Stimulated activated CD4-positive, alpha-beta T cell treated with anti-CD3 and anti-CD28 coated beads, TNF-alpha, amount 100 ng/mL, for 1 hour (primary cell): ENCODE measurements around the gene XG.
"Not testable (repeated sequence)": the region's sequence is repeated elsewhere in the genome, so short reads cannot be mapped to it uniquely, and the experiment has no call there.

Source experiments
- DNase-seq, 3 donors: peaks; one replicate each; pipeline ENCODE4 v3.0.0-alpha.2; 2020; ENCODE audit warnings: low read depth in 3 of 3, low spot score in 1 of 3

Gene XG

DNA sequence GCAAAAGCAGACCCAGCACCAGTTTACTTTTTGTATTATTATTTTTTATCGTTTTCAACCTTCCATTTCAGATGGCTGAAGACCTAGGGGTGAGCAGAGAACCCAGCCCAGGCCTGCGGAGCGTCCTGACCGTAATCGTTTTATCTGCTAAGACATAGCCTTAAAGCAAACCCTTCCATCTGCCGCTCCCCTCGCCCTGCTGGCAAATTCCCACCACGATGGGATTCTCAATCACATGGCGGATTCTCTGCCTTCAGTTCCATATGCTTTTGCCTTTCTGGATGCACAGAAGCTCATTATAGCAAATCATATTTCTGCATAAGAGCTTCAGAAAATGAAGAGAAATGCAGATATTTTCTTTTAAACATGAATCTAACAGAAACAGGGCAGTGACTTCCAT, 18.6 kb upstream of the XG start:
- no peak for DNase-seq

DNA sequence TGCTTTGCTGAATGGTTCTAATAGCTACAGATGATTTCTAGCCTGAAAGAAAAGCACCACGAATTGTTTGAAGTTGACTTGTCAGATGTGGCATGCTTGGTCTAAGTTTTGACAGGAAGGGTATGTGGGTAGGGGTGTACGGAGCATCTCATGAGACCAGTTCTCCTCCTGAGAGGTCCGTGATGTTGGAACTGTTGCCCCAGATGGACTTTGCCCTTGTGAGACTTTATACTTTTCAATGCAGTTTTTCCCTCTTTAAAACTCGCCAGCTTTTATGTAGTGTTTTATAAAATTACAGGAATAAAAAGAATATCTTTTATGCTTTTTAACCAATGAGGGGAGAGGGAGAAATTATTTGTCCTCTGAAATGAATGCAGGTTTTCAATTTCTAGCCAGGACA, 16.6 kb upstream of the XG start:
- no peak for DNase-seq

DNA sequence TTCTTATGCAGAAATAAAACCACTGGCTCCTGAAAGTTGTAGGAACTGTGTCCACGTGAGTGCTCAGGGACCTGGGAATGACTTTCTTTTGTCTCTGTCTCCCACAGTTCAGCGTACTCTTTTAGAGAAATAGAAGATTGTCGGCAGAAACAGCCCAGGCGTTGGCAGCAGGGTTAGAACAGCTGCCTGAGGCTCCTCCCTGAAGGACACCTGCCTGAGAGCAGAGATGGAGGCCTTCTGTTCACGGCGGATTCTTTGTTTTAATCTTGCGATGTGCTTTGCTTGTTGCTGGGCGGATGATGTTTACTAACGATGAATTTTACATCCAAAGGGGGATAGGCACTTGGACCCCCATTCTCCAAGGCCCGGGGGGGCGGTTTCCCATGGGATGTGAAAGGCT, 11.2 kb upstream of the XG start:
- no peak for DNase-seq

DNA sequence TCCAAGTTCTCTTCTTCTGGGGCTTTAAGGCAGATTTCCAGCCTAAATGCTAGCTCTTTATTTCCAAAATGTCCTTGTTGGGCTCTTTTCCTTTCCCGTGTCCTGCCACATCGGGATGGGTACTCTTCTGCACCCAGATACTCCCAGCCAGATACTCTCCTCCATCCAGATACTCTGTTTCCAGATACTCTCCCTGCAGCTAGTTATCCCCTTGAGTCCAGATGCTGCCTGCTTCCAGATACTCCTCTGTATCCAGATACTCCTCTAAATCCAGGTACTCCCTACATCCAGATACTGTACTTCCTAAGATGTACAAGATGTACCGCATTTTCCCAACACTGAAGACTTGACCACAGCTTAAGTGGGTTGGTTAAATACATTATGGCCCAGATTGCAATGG, 10.5 kb upstream of the XG start:
- no peak for DNase-seq

DNA sequence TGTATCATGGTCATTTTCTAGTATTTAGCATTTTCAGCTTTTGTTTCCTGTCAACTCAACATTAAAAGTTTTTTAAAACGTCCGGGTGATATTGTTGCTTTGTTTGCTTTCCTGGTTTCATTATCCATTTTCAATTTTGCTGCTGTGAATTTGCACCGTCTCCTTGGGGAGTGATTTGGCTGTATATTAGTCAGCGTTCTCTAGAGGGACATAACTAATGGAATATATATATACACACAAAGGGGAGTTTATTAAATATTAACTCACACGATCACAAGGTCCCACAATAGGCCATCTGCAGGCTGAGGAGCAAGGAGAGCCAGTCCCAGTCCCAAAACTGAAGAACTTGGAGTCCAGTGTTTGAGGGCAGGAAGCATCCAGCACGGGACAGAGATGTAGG, 5.6 kb upstream of the XG start:
- DNase-seq = not testable (repeated sequence)

DNA sequence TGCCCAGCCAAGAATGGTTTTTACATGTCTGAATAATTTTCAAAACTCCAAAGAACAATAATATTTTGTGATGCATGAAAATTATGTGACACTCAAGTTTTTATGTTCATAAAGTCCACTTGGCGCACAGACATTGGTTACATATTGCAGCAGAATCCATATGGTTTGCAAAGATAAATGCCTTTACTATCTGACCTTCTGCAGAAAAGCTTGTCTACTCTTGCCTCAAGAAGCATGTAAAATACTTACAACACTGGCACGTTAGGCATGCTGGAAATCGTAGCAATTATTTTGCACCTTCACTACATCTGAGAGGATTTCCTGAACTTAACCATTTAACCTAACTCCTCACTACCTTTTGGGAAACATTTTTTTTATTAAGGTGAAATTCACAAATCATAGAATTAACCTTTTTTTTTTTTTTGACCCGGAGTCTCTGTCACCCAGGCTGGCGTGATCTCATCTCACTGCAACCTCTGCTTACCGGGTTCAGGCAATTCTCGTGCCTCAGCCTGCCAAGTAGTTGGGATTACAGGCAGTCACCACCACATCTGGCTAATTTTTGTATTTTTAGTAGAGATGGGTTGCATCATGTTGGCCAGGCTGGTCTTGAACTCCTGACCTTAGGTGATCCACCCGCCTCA, 3.5 kb upstream of the XG start:
- no peak for DNase-seq

DNA sequence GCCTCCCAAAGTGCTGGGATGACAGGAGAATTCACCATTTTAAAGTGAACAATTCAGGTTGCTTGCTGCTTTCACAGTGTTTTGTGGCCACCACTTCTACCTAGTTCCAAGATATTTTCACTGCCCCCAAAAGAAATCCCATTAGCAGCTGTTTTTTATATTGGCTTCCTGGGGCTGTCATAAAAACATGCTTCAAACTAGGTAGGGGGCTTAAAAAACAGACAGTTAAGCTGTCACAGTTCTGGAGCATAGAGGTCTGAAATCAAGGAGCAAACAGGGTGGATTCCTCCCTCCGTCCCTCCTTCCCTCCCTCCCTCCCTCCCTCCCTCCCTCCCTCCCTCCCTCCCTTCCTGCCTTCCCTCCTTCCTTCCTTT, 3.0 kb upstream of the XG start:
- DNase-seq = no peak

DNA sequence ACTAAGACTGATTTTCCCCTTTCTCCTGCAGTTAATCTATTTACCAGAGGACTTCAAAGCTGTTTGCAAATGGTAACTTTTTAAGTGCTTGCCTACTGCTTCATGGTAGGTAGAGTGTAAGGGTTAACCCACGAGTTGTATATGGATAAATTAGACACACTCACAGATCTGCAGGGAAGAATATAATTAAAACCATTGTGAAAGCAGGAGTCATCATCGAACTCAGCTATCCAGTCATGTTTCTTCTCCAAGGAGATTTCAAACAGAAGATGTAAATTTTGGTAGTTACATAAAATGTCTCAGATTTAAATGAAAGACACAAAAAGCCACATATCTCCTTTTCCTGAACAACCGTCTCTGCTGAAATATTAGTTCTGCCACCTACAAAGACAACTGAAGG, 549 bp upstream of the XG start:
- no peak for DNase-seq

DNA sequence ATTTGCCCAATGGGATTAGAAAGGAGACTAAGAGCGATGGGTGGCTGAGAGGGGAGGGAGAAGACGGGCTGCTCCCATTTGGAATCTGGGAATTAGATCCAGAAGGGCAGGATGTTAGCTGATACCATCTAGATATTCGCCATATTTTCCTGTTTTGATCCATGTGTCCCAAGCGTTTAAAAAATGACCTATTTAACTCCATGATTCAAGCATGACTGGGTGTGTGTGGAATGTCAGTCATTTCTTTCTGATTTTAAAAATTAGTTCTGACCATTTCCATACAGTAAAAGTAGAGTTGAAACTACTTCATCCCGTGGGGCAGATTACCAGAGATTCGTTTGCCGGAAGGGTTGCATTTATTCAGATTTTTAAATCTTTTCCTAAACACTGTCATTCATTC, 601 bp downstream of the XG start:
- not testable (repeated sequence) for DNase-seq

DNA sequence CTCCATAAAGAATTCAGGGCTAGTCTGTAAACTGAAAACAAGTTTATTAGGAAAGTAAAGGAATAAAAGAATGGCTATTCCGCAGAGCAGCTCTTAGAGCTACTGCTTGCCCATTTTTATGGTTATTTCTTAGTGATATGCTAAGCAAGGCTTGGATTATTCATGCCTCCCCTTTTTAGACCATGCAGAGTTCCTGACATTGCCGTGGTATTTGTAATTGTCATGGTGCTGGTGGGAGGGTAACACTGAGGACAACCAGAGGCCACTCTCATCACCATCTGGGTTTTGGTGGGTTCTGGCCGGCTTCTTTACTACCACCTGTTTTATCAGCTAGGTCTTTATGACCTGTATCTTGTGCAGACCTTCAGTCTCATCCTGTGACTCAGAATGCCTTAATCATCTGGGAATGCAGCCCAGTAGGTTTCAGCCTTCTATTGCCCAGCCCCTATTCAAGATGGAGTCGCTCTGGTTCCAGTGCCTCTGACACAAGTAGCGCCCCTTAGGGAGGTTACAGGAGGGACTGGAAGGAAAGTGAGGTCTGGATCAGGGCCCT, 3.4 kb downstream of the XG start:
- DNase-seq = not testable (repeated sequence)

DNA sequence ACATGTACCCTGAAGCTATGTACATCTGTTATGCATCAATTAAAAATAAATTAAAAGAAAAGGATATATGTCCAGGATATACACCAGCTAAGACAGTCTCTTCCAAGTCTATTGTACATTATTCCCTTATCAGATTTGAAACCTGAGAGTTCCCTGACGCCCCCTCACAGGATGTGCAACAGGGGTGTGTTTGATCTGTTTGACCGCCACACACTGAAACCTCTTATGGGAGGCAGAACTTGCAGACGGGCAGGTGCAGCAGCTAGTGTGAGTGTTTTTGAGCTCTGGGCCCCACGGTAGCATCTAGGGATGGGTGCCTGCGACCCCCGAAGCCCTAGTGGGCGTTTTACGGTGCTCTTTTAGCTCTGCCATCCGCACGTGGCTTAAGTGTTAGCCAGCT, 4.7 kb downstream of the XG start:
- DNase-seq = no peak

DNA sequence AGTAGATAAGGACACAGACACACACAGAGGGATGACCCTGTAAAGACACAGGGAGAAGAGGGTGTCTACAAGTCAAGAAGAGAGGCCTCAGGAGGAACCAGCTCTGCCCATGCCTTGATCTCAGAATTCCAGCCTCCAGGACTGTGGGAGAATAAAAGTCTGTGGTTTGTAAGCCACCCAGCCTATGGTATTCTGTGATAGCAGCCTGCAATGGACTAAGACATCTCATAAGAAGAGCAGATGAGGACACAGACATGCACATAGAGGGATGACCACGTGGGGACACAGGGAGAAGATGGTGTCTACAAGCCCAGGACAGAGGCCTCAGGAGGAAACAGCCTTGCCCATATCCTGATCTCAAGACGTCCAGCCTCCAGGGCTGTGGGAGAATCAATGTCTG, 9.4 kb downstream of the XG start:
- no peak for DNase-seq

DNA sequence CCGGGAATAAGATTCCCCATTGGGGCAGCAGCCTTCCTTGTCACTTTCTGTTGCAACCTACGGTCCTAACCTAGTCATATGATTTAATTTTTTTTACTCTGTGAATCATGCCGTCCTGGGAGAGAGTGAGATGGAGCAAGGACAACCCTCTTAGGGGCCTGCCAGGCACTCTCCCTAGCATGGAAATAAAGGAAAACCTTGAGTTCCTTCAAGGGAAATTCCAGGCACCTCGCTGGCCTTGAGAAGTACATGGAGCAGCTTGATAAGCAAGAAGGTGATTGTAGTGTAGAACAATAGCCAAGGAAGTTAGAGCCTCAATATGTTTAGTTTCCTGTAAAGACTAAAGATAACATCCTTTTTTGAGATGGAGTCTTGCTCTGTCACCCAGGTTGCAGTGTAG, 10.8 kb downstream of the XG start:
- DNase-seq = not testable (repeated sequence)

DNA sequence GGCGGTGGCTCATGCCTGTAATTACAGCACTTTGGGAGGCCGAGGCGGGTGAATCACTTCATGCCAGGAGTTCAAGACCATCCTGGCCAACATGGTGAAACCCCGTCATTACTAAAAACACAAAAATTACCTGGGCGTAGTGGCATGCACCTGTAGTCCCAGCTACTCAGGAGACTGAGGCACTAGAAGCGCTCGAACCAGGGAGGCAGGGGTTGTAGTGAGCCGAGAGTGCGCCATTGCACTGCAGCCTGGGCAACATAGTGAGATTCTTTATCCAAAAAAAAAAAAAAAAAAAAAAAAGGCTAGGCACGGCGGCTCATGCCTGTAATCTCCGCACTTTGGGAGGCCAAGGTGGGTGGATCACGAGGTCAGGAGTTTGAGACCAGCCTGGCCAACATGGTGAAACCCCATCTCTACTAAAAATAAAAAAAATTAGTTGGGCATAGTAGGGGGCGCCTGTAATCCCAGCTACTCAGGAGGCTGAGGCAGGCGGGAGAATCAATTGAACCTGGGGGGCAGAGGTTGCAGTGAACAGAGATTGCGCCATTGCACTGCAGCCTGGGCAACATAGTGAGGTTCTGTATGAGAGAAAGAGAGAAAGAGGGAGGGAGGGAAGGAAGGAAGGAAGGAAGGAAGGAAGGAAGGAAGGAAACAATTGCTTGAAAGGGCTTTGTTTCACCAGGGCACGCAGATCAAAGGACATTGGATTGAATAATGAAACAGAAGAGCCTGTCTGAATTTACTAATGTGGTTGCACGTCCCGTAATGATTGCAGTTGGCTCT, 13.1 kb downstream of the XG start:
- DNase-seq = not testable (repeated sequence)

DNA sequence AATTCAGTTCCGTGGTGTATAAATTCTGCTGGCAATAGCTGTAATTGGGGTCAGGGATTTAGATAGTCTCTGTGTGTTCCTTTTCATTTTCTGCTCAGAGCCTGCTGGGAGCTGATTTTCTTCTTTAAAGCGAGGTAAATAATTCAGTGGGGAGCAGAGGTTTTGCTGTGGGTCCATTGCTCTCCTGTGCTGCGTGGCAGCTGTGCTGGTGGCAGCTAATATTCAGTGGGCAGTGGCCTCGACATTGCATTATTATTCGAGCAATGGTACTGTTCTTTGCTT, 13.7 kb downstream of the XG start:
- no peak for DNase-seq

DNA sequence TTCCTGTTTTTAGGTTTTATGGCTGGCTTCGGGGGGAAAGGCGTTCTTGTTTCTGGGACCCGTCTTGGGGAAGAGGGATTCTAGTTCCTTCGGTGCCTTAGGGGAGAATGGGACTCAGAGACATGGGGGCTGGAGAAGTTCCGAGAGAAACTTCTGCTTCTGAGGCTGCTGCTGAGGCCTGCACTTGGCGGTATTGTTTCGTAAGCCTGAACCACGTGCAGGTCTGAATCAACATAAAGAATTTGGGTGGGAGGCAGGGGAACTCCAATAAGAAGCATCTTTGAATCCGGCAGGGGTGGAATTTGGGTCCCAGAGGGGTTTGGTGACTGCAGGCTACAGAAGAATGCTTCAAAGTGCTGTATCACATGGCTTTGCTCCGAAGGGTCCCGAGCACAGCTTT, 15.1 kb downstream of the XG start:
- DNase-seq = no peak

DNA sequence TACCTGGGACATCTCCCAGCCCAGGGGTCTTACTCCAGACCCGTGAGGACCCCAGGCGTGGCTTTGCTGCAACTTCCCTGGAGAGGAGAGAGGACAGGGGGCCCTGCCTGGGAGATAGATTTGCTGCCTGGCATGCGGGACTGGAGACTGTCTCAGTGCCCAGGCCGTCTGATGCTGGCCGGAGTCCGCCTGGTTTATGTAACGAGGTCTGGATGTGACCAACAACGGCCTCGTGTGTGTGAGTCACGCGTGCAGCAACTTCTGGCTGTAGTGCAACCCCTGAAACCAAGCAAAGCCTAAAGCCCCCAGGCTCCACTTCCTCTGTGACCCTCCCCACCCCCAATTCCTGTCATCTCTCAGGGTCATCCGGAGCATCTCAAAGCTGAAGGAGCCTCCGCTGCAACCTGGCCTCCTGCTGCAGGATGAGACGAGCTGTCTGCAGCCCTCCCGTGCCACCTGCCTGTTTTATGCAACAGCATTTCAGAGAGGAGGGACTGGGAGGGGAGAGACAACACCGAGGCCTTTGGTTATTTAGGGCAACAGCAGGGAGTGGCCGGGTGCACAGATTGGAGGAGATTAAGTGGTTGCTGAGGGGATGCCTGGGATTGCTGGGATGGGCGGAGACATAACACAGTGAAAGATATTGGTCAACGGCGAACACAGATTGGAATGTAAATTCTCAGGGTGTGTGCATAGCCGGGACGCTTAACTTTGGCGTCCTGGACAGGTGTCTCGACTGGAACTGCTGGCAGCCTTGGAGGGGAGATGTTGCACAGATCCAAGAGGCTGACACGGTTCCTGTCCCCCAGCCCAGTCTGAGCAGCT, 16.0 kb downstream of the XG start:
- no peak for DNase-seq

DNA sequence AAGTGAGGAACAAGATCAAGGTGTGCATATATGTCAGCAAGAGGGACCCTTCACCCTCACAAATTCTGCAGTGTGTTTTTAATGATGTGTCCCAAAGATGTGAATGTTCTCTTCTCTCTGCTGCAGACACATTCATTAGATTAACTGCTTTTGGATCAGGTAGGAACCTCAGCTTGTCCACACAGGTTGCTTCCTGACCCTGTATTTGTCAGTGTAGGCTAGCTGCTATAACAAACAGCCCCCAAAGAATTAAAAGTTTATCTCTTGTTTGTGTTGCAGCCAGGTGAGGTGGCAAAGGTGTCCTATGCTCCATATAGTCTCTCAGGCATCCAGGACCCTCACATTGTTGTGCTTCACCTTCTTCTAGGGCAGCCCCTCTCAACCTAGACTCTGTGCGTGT, 17.8 kb downstream of the XG start:
- DNase-seq = no peak

DNA sequence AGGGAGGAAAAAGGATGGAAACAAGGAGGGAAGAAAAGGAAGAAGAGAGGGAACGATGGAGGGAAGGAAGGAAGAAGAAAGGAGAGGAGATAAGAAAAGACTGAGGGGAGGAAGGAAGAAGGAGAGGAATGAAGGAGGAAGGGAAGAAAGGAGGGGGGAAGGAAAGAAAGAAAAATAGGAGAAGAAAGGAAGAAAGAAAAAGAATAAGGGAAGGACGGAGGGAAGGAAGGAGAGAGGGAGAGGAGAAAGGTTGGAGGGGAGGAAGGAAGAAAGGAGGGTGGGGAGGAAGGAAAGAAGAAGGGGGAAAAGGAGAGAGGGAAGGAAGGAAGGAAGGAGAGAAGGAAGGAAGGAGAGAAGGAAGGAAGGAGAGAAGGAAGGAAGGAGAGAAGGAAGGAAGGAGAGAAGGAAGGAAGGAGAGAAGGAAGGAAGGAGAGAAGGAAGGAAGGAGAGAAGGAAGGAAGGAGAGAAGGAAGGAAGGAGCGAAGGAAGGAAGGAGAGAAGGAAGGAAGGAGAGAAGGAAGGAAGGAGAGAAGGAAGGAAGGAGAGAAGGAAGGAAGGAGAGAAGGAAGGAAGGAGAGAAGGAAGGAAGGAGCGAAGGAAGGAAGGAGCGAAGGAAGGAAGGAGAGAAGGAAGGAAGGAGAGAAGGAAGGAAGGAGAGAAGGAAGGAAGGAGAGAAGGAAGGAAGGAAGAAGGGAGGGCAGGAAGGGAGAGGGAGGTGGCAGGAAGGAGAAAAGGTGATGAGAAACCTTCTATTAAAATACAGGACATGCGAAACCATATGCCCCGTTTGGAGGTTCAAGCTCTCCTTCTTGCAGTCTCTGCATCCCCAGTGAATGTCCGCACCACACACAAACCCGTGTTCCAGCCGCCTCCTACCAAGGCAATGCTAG, 21.6 kb downstream of the XG start:
- DNase-seq = not testable (repeated sequence)

DNA sequence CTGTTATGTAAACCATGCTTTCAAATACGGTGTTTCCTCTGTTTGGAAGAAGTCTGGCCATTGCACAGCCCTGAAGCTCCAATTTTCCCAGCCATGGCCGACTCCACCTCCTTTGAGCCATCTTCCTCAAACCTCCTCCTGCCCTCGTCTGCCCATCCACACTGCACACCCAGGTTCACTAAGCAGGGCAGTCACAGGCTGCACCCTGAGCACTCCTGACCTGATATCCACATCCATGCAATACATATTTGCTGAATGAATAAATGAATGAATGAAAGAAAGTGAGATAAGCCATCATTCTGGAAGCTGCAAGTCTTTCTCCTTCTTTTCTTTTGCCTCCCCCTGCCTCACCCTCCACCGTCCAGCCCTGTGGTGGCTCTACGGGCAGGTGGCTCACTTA, 22.2 kb downstream of the XG start:
- DNase-seq = no peak

DNA sequence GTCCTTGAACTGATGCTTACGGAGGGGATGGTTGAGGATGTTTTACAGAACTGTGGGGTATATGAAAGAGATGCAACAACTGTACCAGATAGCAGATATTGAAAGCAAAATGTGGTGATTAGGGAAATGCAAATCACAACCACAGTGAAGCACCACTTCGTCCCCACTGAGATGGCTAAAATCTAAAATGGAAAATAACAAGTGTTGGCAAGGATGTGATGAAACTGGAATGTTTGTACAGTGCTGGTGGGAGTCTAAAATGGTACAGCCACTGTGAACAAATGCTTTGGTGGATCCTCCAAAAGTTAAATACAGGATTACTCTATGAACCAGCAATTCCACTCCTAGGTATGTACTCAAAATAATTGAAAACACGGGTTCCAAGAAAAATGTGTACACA, 22.9 kb downstream of the XG start:
- DNase-seq = no peak
